NCI-H1105 (cell line): ENCODE results near the gene ASGR2.
"Not testable (repeated sequence)": the region's sequence is repeated elsewhere in the genome, so short reads cannot be mapped to it uniquely, and the experiment has no call there.

Experiments
- DNase-seq: peaks from one replicate; lab custom pipeline; 2025; lab: John Stamatoyannopoulos, UW

The ASGR2 gene

DNA sequence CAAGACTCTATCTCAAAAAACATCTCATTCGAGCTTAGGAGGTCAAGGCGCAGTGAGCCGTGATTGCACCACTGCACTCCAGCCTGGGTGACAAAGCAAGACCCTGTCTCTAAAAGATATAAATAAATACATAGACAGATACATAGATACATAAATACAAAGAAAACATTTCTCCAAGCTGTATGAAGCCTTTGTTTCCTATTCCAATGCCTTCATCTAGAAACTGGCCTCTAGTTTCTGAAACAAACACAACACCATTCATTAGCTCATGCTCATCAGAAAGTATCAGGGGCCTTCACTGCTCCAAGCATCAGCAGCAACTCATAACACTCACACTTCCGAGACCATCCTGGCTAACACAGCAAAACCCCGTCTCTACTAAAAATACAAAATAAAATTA is 10.3 kb upstream of the ASGR2 start:
- DNase-seq, result no peak

DNA sequence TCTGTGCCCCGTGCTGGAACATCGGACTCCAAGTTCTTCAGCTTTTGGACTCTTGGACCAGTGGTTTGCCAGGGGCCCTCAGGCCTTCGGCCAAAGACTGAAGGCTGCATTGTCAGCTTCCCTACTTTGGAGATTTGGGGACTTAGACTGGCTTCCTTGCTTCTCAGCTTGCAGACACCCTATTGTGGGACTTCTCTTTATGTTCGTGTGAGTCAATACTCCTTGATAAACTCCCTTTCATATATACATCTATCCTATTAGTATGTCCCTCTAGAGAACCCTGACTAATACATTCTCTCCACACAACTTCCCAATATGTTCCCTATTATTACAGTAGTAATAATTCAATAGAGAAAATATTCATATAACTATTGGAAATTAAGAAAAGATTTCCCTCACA is 9.2 kb upstream of the ASGR2 start:
- no peak for DNase-seq

DNA sequence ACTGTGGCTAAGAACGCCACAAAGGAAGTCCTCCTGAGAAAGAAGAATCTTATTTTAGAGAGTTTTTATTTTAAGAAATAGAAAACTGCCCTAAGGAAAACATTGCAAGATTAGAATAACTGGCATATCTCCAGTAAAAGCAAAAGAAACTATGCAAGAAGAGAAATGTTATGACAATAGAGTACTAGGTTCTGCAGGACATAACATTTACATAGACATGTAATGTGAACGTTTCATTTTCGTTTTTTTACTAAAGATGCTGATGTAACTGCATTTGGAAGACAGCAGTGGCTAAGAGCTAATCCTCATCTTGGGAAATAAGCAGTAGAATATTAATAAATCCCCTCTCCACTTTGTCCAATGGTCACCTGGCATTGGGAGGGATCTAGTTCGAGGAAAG is 7.8 kb upstream of the ASGR2 start:
- DNase-seq, result no peak

DNA sequence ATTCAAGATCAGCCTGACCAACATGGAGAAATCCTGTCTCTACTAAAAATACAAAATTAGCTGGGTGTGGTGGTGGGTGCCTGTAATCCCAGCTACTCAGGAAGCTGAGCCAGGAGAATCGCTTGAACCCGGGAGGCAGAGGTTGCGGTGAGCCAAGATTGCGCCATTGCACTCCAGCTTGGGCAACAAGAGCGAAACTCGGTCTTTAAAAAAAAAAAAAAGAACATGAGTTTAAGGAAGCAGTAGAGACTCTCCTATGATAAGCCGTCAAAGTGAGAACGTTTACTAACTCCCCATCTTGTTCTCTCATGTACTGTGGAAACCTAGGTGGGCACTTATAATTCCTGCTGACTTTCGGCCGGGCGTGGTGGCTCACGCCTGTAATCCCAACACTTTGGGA is 6.0 kb upstream of the ASGR2 start:
- DNase-seq, result not testable (repeated sequence)

DNA sequence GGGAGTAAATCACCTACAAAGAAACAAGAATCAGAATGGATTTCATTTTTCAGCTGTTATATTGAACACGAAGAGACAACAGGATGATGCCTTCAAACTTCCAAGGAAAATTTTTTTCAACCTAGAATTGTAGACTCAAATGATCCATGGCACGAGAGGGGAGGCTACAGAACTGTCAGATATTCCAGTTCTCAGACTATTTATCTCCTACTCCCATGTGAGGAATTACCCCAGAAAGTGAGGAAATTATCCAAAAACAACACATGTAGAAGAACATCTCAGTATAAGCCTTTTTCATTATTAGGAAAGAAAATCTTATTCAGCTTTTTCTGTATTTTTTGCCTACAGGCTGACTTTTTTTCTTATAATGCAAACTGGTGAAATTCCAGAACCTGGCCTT is 5.5 kb upstream of the ASGR2 start:
- DNase-seq, result no peak

DNA sequence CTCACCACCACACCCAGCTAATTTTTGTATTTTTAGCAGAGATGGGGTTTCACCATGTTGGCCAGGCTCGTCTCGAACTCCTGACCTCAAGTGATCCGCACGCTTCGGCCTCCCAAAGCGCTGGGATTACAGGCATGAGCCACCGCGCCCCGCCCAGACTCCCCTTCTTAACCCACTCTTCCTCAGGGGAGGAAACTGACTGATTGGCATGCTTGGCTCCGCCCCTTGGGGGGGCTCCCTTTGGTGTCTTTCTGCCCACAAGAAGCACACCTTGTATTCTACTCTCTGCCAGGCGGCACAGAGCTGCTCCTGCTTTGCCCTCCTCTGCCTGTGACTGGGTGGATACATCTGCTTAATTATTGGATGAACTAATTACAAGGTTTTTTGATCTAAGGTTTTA is 4.7 kb upstream of the ASGR2 start:
- DNase-seq, result no peak

DNA sequence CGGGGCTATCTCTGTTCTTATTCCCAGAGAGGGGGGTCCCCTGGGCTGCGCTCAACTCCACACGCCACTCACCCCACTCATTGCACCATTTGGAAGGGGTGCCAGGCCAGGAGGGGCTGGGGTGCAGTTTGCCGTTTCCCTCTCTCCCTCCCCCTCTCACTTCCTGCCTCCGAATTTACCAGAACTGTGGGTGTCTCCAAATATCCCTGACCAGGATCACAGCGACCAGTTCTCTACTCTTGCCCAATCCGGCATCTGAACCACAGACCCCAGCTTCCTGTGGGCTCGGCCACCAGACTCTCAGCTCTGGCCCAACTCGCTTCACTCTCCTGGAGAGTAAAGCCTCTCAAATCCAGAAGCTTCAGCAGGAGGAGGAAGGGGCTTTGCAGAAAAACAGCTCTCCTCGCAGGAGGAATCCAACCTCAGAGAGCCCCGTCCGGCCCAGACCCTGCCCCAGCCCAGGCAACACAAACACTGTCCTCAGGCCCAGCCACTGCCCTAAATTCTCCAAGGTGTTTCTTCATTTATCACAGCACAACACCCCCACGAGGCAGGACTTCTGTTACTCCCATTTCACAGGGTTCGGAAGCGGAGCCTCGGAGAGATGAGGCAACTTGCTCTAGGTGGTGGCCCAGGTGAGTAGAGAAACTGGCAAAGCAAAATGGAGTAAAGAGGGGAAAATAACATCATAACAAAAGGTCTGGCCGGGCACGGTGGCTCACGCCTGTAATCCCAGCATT is 423 bp upstream of the ASGR2 start:
- DNase-seq, result no peak

DNA sequence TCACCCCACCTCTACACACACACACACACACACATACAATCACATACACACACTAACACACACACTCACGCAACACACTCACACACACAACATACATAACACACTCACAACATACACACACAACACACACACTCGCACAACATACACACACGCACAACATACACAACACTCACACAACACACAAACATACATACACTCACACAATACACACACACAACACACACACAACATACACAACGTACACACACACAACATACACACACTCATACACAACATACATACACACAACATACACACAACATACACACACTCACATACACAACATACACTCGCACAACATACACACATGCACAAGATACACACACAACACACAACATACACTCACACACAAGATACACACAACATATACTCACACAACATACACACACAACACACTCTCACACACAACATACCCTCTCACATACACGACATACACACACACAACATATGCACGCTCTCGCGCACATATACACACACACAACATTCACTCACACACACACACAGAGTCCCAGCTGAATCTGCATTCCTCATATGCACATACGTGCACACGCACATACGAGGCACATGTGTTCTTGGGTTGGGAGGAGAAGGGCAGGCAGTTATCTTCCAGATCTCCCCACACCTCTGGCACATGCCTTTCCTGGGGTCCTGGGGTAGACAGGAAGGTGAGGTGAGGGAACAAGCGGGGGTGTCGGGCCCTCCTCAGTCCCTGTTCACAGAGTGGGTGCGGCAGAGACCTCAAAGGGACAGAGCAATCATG is 1.1 kb downstream of the ASGR2 start:
- no peak for DNase-seq

DNA sequence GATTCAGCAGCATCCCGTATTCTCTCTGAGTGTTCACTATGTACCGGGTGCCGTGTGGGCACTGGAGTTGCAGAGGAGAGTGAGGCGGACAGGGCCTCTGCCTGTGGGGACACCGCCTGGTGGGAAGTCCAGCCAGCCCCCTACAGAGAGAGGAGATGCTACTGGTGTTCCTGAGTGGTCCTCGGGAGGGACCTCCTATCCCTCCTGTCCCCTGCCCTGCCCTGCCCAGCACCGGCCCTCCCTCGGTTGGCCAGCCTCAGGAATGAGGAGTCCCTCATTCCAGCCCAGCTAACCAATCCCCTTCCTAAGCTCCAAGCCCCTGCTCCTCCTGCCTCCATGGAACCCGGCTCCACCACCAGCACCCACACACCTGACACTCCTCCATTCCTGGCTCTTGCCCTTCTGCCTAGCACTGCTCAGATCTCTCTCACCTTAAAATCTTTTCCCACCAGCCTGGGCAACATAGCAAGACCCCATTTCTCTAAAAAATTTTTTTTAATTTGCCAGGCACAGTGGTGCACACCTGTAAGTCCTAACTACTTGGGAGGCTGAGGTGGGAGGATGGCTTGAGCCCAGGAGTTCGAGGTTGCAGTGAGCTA is 2.0 kb downstream of the ASGR2 start:
- DNase-seq, result no peak

DNA sequence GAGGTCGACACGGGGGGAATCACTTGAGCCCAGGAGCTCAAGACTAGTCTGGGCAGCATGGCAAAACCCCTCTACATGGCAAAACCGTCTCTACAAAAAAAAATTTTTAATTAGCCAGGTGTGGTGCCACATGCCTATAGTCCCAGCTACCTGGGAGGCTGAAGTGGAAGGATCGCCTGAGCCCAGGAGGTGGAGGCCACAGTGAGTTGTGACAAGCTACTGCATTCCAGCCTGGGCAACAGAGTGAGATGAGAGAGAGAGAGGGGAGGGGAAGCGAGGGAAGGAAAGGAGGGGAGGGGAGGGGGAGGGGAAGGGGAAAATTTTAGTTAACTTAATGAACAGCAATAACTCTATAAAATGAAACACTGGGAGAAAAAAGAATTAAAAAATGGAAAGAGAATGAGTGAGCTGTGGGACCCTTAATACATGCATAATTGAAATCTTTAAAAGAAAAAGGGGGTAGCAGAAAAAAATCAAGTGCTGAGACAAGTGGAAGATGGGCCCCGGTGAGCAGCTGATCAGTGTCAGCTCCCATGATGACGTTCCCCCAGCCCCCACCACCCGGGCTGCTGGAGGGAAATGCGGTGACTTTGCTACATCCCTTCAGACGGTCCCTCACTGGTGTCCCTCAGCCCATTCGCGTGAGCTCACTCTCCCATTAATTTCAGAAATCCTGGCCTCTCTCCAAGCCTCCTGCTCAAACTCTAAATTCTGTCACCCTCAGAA is 2.7 kb downstream of the ASGR2 start:
- DNase-seq, result no peak

DNA sequence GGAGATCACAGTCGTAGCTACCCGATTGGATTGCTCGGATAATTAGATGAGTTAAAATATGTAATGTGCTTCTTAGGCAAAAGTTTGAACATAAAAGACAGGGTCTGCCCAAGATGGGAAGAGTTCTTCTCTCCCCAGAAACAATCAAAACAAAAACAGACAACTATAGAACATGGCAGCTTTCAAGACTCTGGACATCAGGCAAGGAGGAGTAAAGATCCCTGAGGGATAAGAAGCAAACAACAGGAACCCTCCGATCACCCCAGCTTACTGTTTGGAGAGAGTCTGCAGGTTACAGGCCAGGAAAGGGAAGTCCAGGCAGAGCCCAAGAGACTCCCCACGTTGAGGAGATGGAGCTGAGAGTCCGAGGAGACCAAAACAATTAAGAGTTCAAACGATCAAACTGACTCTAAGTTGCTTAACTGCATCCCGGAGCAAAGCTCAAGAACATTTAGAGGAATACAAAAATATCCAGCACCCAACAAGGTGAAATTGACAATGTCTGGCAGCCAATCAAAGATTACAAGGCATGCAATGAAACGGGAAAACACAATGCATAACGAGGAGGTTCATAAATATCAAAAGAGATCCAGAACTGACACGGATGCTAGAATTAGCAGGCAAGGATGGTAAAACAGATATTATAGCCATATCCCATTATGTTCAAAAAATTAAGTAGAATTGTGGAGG is 3.9 kb downstream of the ASGR2 start:
- DNase-seq, result no peak

DNA sequence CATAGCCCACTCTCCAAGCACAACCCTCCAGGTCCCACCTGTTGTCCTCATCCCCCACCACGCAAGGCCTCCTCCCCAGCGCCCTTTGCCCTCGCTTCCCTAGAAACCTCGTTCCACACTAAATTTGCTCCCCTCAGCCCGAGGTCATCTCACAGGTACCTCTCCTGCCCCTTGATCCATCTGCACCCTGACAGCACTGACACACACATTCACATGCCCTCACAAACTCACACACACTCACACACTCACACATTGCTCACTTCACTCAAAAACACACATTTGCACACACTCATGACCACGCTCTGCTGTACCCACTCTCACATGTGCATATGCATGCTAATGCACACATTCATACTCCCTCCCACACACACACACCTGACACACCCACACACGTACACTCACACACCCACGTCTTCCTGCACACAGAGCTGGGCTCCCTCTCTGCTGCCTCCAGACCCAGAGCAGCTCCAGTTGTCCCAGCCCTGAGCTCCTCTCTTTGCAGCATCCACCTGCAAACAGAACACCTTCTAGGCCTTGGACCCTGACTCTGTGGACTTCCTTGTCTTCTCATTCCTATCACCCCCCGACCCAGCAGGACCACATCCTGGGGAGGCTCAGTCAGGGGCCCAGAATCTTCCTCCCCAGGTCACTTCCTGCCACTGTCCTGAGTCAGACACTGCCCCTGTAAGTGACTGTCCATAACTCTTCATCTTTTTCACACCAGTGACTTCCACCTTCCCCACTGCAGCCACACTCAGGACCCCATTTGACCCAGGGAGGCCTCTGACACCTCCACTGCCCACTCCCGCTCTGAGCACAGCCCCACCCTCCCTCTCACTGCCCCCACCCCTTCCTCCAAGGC is 4.9 kb downstream of the ASGR2 start:
- no peak for DNase-seq

DNA sequence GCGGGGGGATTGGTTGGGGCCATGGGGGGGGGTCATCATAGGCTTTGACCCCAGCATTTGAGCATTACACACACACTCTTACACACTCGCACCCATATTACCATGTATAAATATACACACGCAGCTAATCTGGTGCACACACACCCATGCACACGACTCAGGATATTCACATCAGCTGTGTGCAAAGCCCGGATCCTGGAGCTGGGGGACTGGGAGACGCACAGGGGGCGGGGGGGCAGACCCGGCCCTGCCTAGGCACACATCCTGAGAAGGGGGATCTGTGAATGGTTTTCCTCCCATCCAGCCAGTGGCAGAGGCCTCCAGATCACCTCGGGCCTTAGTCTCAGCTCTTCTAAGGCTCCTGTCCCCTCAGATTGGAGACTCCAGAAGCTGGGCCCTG is 5.6 kb downstream of the ASGR2 start:
- DNase-seq, result no peak

DNA sequence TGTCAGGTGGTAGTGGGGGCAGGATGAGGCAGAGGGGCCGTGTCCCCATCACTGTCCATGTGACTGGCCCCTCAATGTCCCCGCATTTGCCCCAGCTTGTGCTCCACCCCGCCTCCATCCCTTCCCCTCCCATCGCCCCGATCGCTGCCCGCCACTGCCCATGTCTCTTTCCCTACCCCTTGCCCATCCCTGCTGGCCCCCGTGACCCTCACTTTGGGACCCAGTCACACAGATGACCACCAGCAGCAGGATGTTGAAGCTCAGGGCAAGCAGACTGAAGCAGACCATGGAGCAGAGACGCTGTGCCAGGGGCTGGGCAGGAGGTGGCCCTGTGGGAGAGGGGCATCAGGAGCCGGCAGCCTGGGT is 6.1 kb downstream of the ASGR2 start:
- no peak for DNase-seq

DNA sequence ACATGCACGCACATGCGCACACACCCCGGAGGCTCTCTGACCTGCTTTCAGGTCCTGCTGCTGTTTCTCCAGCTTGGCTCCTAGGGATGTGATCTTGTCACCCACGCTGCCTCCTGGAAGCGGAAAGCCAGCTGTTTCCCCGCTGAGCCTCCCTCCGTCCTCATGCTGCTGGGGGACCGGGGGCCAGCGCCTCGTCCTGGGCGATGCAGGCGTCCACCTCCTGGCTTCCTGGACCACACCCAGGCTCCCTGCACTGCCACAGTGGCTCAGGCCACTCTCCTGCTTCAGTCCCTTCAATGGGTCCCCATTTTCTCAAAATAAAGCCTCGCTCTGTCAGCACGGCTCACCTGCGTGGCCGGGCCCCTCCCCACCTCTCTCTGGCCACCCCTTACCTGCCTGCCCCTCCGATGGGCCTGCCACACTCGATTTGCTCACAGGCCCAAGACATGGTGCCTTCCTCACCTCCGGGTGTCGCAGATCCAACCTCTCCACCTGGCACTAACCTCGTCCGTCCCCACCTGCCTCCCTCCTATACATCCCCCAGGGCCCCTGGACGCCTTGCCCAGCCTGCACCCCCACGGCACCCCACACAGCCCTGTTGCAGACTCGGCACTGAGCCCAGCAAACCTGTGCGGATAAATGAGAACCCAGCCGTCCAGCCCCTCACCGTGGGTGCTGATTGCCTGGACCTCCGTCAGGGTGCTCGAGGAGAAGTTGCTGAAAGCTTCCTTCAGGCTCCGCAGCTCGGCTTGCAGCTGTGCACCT is 6.6 kb downstream of the ASGR2 start:
- no peak for DNase-seq

DNA sequence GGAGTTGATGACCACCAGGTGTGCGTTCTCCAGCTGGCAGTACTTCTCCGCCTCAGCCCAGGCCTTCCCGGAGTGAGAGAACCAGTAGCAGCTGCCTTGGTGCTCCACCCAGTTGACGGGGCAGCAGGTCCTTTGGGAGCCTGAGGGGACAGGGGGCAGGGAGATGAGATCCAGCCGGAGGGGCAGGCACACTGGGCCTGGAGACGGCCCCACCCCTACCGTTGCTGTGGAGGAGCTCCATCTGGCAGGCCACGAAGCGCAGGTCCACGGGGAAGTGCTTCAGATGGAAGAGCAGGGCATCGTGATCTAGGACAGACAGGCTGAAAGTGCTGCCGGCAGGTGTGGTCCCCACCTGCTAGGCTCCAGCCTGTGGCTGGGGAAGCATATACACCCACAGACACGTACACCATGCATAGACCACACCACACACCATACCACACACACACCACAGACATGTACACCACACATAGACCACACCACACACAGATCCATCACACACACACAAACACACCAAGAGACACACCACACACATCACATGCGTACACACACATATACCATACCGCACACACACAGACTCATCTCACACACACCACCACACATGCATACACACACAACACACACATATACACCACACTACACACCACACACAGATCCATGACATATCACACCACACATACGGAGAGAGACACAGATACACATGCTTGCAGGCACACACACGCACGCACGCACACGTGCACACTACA is 7.4 kb downstream of the ASGR2 start:
- peak; percentile 77 for DNase-seq

DNA sequence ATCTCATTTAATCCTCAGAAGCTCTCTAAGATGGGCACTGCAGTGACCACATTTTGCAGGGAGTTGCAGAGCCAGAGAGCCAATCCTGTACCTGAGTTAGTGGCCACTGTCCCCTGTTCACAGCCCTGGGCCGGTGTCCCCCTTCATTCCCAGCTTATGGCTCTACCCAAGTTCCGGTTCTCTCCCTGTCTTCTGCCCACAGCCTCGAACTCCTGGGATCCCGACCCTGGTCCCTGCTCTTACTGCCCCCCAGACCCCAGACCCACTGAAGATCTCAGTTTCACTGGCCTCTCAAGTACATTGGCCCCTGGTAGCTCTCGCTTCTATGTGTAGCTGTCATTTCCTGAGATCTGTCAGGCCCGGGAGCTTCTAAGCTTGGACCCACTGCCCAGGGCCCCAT is 12.2 kb downstream of the ASGR2 start:
- no peak for DNase-seq

DNA sequence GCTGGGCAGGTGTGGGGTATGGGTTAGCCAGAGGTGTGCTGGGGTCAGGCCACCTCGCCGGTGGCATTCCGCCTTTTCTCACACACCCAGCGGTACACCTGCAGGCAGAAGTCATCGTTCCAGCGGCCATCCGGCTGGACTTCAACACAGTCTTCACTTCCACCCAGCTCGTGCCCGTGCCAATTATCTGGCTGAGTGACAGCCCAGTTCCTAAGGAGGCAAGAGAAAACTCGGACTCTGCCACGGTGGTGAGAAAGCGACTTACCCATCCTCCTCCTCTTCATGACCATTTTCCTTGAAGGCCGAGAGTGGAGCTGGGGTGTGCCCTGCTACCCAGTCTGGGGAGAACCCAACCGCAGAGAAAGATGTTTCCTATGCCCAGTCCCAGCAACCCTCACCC is 13.1 kb downstream of the ASGR2 start:
- no peak for DNase-seq

DNA sequence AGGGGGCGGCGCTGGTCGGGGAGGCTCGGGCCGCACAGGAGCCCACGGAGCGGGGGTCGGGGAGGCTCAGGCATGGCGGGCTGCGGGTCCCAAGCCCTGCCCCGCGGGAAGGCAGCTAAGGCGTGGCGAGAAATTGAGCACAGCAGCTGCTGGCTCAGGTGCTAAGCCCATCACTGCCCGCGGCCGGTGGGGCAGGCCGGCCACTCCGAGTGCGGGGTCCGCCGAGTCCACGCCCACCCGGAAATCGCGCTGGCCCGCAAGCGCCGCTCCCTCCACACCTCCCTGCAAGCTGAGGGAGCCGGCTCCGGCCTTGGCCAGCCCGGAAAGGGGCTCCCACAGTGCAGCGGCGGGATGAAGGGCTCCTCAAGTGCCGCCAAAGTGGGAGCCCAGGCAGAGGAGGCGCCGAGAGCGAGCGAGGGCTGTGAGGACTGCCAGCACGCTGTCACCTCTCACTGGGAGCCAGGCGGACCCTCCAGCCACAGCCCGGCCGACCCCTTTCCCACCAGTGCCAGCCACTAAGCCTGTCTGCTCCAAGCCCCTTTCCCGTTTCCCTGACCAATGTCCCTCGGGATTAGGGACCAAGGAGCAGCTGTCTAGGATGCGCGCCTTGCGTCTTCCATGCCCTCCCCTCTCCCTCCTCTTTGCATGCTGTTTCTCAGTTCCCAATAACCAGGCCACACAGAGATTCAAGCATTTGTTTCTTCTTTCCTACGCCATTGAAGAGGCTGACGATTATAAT is 13.8 kb downstream of the ASGR2 start:
- not testable (repeated sequence) for DNase-seq
